A673 (cell line): ENCODE measurements around the gene LIMS1.

Source experiments
- CTCF ChIP-seq: fragments of 300-800, 200-600 bp; sonication (generic); conservative IDR thresholded peaks from 2 replicates; pipeline ENCODE4 v1.5.1; 2017; ENCODE audit warnings: low read depth, mild to moderate bottlenecking, antibody characterized with exemption, low read length, moderate library complexity, mixed read lengths
- EZH2 ChIP-seq: fragments of 200-600 bp; sonication (generic); IDR thresholded peaks from 2 replicates; pipeline ENCODE4 v1.6.1; 2017; ENCODE audit warnings: borderline replicate concordance, low read depth, mild to moderate bottlenecking, mixed read lengths, antibody characterized with exemption, low read length; ENCODE audit not compliant: poor library complexity, severe bottlenecking

- no peak for TF ChIP-seq CTCF
- TF ChIP-seq EZH2 = no peak
These were observed 21.3 kb downstream of the LIMS1 start for GRCh38 chr2:108555572-108555971.
